ENCODE data around the gene SLC25A33.
A peak's percentile ranks its signal among the peaks of the same experiment; 100 is the strongest.

SLC25A33 gene

GRCh38 chr1:9615316-9616063 lies 76.2 kb downstream of the SLC25A33 start:
- H3K9ac ChIP-seq (ENCODE audit: low read length): no peak overlapping the region

GRCh38 chr1:9618909-9619679 lies 79.8 kb downstream of the SLC25A33 start:
- H3K27ac ChIP-seq (ENCODE audit: low read depth, low read length): no peak overlapping the region
- no peaks in the 10 kb centered on the region for H3K9me2 ChIP-seq (replicated peaks; ENCODE audit: insufficient read depth, low read length)
- H3F3A ChIP-seq (ENCODE audit: insufficient read depth): no peaks in the 10 kb centered on the region; the same call in 1 of the 2 replicates
- no peak overlapping the region for H2AFZ ChIP-seq (ENCODE audit: low read depth, low read length, severe bottlenecking)
- H3K9me3 ChIP-seq (ENCODE audit: insufficient read depth, low read length): no peaks in the 10 kb centered on the region
- no peaks in the 10 kb centered on the region for H3K79me2 ChIP-seq (ENCODE audit: insufficient read depth, low read length)
- H3K4me3 ChIP-seq (ENCODE audit: insufficient read depth, low read length, poor library complexity, severe bottlenecking): no peak overlapping the region
- no peak overlapping the region for H3K9ac ChIP-seq (ENCODE audit: low read length)
- H3K36me3 ChIP-seq (ENCODE audit: low read length): no peaks in the 10 kb centered on the region
- no peaks in the 10 kb centered on the region for H3K27me3 ChIP-seq (ENCODE audit: low read length)
- H4K20me1 ChIP-seq (ENCODE audit: low read depth, low read length): no peaks in the 10 kb centered on the region
- H3K4me2 ChIP-seq (ENCODE audit: low read depth, low read length, poor library complexity, severe bottlenecking): no peak overlapping the region
- TF ChIP-seq CTCF (IDR thresholded peaks at IDR 0.05; ENCODE audit: insufficient read depth, low read length, poor library complexity, severe bottlenecking) (no peak), EZH2phosphoT487 (conservative IDR thresholded peaks at IDR 0.05; ENCODE audit: low read length) (no peak)

More at GRCh38 chr1:9615316-9616063, 76.2 kb downstream of the SLC25A33 start:
- Histone ChIP-seq H3K27ac (ENCODE audit: low read depth, low read length) (no peak overlapping the region), H3K27me3 (ENCODE audit: low read length) (no peaks in the 10 kb centered on the region), H3K36me3 (ENCODE audit: low read length) (no peaks in the 10 kb centered on the region), H3K9me2 (replicated peaks; ENCODE audit: insufficient read depth, low read length) (no peaks in the 10 kb centered on the region), H3K79me2 (ENCODE audit: insufficient read depth, low read length) (no peaks in the 10 kb centered on the region), H3K9me3 (ENCODE audit: insufficient read depth, low read length) (no peaks in the 10 kb centered on the region), H3F3A (ENCODE audit: insufficient read depth) (no peaks in the 10 kb centered on the region), H2AFZ (ENCODE audit: low read depth, low read length, severe bottlenecking) (no peak overlapping the region), H4K20me1 (ENCODE audit: low read depth, low read length) (no peaks in the 10 kb centered on the region), H3K4me3 (ENCODE audit: insufficient read depth, low read length, poor library complexity, severe bottlenecking) (no peak overlapping the region), H3K4me2 (ENCODE audit: low read depth, low read length, poor library complexity, severe bottlenecking) (no peak overlapping the region)
- TF ChIP-seq EZH2phosphoT487 (conservative IDR thresholded peaks at IDR 0.05; ENCODE audit: low read length) (no peak), CTCF (IDR thresholded peaks at IDR 0.05; ENCODE audit: insufficient read depth, low read length, poor library complexity, severe bottlenecking) (peak; percentile 86)

GRCh38 chr1:9621032-9621431 lies 81.8 kb downstream of the SLC25A33 start:
- H3K4me3 ChIP-seq (ENCODE audit: insufficient read depth, low read length, poor library complexity, severe bottlenecking): no peak overlapping the region
- no peak overlapping the region for H3K9ac ChIP-seq (ENCODE audit: low read length)
- H3K27me3 ChIP-seq (ENCODE audit: low read length): no peaks in the 10 kb centered on the region
- no peaks in the 10 kb centered on the region for H3K79me2 ChIP-seq (ENCODE audit: insufficient read depth, low read length)
- H3K9me2 ChIP-seq (replicated peaks; ENCODE audit: insufficient read depth, low read length): no peaks in the 10 kb centered on the region
- H3F3A ChIP-seq (ENCODE audit: insufficient read depth): no peaks in the 10 kb centered on the region; the same call in 1 of the 2 replicates
- H4K20me1 ChIP-seq (ENCODE audit: low read depth, low read length): no peaks in the 10 kb centered on the region
- H3K36me3 ChIP-seq (ENCODE audit: low read length): no peaks in the 10 kb centered on the region
- TF ChIP-seq CTCF (IDR thresholded peaks at IDR 0.05; ENCODE audit: insufficient read depth, low read length, poor library complexity, severe bottlenecking): no peak
- no peak for TF ChIP-seq EZH2phosphoT487 (conservative IDR thresholded peaks at IDR 0.05; ENCODE audit: low read length)
- H3K9me3 ChIP-seq (ENCODE audit: insufficient read depth, low read length): no peaks in the 10 kb centered on the region
- no peak overlapping the region for H3K4me2 ChIP-seq (ENCODE audit: low read depth, low read length, poor library complexity, severe bottlenecking)
- no peak overlapping the region for H3K27ac ChIP-seq (ENCODE audit: low read depth, low read length)
- no peak overlapping the region for H2AFZ ChIP-seq (ENCODE audit: low read depth, low read length, severe bottlenecking)

All from SU-DHL-6 (cell line).